Mesothelial cell of epicardium (in vitro differentiated cells): Measurements from ENCODE around the gene SLC17A4. TPM values are rescaled to one million over a fixed set of nuclear protein-coding genes. Genes with fewer than 3 reads are reported as not detected.

Experiments used
- DNase-seq, 2 experiments: peaks; one replicate each; pipeline ENCODE4 v3.0.0; 2021; ENCODE audit warnings: low spot score in 2 of 2; ENCODE audit not compliant: unreplicated experiment in 2 of 2
- H3K27ac Mint-ChIP-seq: 2 replicates; pipeline ENCODE4 v1.8.0; 2021; ENCODE audit warnings: mixed read lengths
- H3K27me3 Mint-ChIP-seq: 2 replicates; pipeline ENCODE4 v1.8.0; 2021; ENCODE audit warnings: low read depth, mixed read lengths
- H3K36me3 Mint-ChIP-seq: 2 replicates; pipeline ENCODE4 v1.8.0; 2021; ENCODE audit warnings: mixed read lengths
- H3K4me1 Mint-ChIP-seq: 2 replicates; pipeline ENCODE4 v1.8.0; 2021; ENCODE audit warnings: mixed read lengths
- H3K4me3 Mint-ChIP-seq: 2 replicates; pipeline ENCODE4 v1.8.0; 2021; ENCODE audit warnings: mild to moderate bottlenecking, moderate library complexity, mixed read lengths
- H3K9me3 Mint-ChIP-seq: 2 replicates; pipeline ENCODE4 v1.8.0; 2021; ENCODE audit warnings: mixed read lengths
- CTCF ChIP-seq: fragments of 200-600 bp; sonication (generic); IDR thresholded peaks from one replicate; pipeline ENCODE4 v1.5.0; 2021; ENCODE audit warnings: antibody characterized with exemption; ENCODE audit not compliant: unreplicated experiment
- total RNA-seq: library from RNA; stranded (reverse); gene quantifications from 3 replicates; pipeline ENCODE4 v1.2.1, GENCODE V29; 2021

SLC17A4 gene, protein sequence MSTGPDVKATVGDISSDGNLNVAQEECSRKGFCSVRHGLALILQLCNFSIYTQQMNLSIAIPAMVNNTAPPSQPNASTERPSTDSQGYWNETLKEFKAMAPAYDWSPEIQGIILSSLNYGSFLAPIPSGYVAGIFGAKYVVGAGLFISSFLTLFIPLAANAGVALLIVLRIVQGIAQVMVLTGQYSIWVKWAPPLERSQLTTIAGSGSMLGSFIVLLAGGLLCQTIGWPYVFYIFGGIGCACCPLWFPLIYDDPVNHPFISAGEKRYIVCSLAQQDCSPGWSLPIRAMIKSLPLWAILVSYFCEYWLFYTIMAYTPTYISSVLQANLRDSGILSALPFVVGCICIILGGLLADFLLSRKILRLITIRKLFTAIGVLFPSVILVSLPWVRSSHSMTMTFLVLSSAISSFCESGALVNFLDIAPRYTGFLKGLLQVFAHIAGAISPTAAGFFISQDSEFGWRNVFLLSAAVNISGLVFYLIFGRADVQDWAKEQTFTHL
- 0.09 to 0.16 TPM in 2 of 3 replicates, not detected in the other for total RNA-seq

DNA sequence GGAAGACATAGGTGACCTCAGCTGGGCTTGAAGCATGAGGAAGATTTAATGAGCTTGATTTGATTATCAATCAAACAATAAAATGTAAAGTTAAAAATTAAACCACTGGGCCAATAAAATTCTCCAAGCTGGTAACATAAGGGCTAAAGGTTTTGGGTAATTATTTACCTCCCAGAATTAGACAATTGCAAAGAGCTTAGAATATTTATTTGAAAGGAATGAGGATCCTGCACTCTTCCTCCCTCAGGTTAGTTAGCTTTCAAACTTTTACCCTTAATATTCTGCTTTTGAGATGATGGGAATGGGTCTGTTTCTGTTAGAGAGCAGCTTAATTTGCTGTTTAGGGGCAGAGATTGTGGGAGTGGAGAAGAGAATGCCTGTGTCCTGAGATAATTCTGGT is at the start of gene SLC17A4:
TSS of gene SLC17A4 (plus strand) at position 208 of the 400 bp plus-strand sequence. CDS start 7,221 bp downstream, outside the sequence.
- H3K36me3 Mint-ChIP-seq: no peaks in the 10 kb centered on the region
- H3K4me1 Mint-ChIP-seq: no peaks in the 10 kb centered on the region
- peaks cover 23% of the 10 kb centered on the region for H3K27me3 Mint-ChIP-seq
- H3K4me3 Mint-ChIP-seq: no peak within 1 kb of the TSS
- no peak for TF ChIP-seq CTCF
- no peak within 1 kb of the TSS for H3K27ac Mint-ChIP-seq
- H3K9me3 Mint-ChIP-seq: no peaks in the 10 kb centered on the region
- no peak for DNase-seq

DNA sequence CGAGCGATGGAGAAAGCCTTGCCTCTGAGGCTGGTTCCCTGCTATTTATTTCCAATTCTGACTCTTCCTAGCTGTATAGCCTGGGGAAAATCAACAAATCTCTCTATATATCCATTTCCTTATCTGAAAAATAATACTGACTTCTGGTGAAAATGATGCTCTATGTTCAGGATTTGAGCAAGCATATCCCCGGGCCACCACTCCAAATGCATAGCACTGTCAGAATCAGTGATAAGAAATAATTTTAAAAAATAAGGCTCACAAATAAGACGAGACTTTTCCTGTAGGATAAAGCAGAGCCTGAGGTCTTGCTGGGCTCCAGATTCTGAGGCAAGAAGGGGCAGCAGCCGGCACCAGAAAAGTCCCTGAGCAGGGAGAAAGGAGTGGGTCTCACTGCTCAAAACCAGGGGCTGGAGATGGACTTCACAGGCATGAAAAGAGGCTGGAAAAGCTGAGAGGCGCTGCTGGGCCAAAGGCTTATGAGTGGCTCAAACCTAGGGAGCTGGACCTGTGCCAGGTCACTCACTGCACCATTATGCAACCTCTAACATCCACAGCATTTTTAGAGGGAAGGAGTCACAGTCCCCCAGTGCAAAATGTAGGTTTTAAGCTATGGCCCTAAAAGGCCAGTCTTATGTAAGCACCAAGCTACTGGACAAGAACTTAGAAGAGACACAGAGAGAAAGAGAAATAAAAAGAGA is 48.1 kb upstream of the SLC17A4 start:
- Mint-ChIP-seq H3K4me3 (no peak overlapping the region), H3K9me3 (no peaks in the 10 kb centered on the region), H3K27me3 (peaks cover 39% of the 10 kb centered on the region), H3K36me3 (no peaks in the 10 kb centered on the region), H3K4me1 (peaks cover 2% of the 10 kb centered on the region), H3K27ac (no peak overlapping the region)
- no peak for TF ChIP-seq CTCF
- DNase-seq: no peak

DNA sequence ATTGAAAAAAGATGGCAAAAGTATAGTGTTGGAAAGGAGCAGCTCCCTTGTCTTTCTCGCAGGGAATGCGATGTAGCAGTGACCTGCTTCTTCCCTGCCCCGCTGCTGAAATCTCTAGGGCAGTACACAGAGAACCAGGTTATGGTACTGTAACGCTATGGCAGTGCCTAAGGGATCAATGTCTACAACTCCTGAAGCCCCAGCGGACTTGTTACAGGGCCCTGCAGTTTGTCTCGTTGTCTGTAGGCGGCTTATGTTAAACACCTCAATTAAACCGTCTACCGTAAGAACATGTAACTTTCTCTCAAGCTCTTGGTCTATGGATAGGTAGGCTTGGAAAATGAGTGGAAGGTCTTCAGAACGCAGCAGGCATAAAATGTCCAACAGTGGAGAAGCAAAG is 44.8 kb upstream of the SLC17A4 start:
- H3K36me3 Mint-ChIP-seq: no peaks in the 10 kb centered on the region

GRCh38 chr6:25710287-25710686 is 44.3 kb upstream of the SLC17A4 start:
- no peak overlapping the region for H3K4me3 Mint-ChIP-seq
- no peaks in the 10 kb centered on the region for H3K9me3 Mint-ChIP-seq
- no peak for TF ChIP-seq CTCF
- no peaks in the 10 kb centered on the region for H3K36me3 Mint-ChIP-seq
- peaks cover 15% of the 10 kb centered on the region for H3K27me3 Mint-ChIP-seq
- H3K27ac Mint-ChIP-seq: no peak overlapping the region
- H3K4me1 Mint-ChIP-seq: peaks cover 5% of the 10 kb centered on the region
- DNase-seq: no peak

More for the DNA sequence above, 44.8 kb upstream of the SLC17A4 start:
- H3K27me3 Mint-ChIP-seq: peaks cover 15% of the 10 kb centered on the region
- no peaks in the 10 kb centered on the region for H3K9me3 Mint-ChIP-seq
- H3K27ac Mint-ChIP-seq: no peak overlapping the region
- H3K4me1 Mint-ChIP-seq: peaks cover 5% of the 10 kb centered on the region
- no peak for TF ChIP-seq CTCF
- no peak for DNase-seq
- H3K4me3 Mint-ChIP-seq: no peak overlapping the region

GRCh38 chr6:25713824-25714223 is 40.7 kb upstream of the SLC17A4 start:
- Mint-ChIP-seq H3K4me3 (no peak overlapping the region), H3K27ac (no peak overlapping the region), H3K4me1 (peaks cover 5% of the 10 kb centered on the region), H3K36me3 (no peaks in the 10 kb centered on the region), H3K27me3 (no peaks in the 10 kb centered on the region), H3K9me3 (no peaks in the 10 kb centered on the region)
- no peak for TF ChIP-seq CTCF
- no peak for DNase-seq
